Stimulated activated CD8-positive, alpha-beta memory T cell treated with anti-CD3 and anti-CD28 coated beads, Interleukin-2, amount 100 ng/mL, for 1 hour (primary cell): ENCODE data around the gene ARHGAP31.
"Not testable (repeated sequence)": the region's sequence is repeated elsewhere in the genome, so short reads cannot be mapped to it uniquely, and the experiment has no call there.

Experiments used
- DNase-seq, 2 donors: peaks; one replicate each; pipeline ENCODE4 v3.0.0-alpha.2; 2020; ENCODE audit warnings: low read depth in 2 of 2

The ARHGAP31 gene

GRCh38 chr3:119295816-119296726, 1.9 kb downstream of the ARHGAP31 start:
- no peak for DNase-seq

- no peak for DNase-seq
These were observed 2.5 kb downstream of the ARHGAP31 start for GRCh38 chr3:119296727-119297122.

GRCh38 chr3:119297169-119297568, 3.0 kb downstream of the ARHGAP31 start:
- no peak for DNase-seq

GRCh38 chr3:119298565-119298941, 4.4 kb downstream of the ARHGAP31 start:
- no peak for DNase-seq

- no peak for DNase-seq
These were observed 6.8 kb downstream of the ARHGAP31 start for GRCh38 chr3:119300991-119301391.

GRCh38 chr3:119301662-119302061, 7.5 kb downstream of the ARHGAP31 start:
- DNase-seq = no peak

GRCh38 chr3:119302697-119303551, 8.7 kb downstream of the ARHGAP31 start:
- DNase-seq = no peak

- DNase-seq = no peak
These were observed 10.1 kb downstream of the ARHGAP31 start for GRCh38 chr3:119304201-119304713.

- DNase-seq = no peak
These were observed 11.1 kb downstream of the ARHGAP31 start for GRCh38 chr3:119305286-119305685.

GRCh38 chr3:119306378-119306777, 12.2 kb downstream of the ARHGAP31 start:
- DNase-seq = not testable (repeated sequence)

GRCh38 chr3:119308355-119308754, 14.2 kb downstream of the ARHGAP31 start:
- DNase-seq = no peak

- DNase-seq = no peak
These were observed 15.4 kb downstream of the ARHGAP31 start for GRCh38 chr3:119309591-119309990.

- no peak for DNase-seq
These were observed 15.9 kb downstream of the ARHGAP31 start for GRCh38 chr3:119310071-119310470.

GRCh38 chr3:119311081-119311925, 17.1 kb downstream of the ARHGAP31 start:
- DNase-seq = no peak

GRCh38 chr3:119313461-119313860, 19.3 kb downstream of the ARHGAP31 start:
- DNase-seq = no peak

- no peak for DNase-seq
These were observed 20.6 kb downstream of the ARHGAP31 start for GRCh38 chr3:119314821-119315220.

- DNase-seq = no peak
These were observed 21.6 kb downstream of the ARHGAP31 start for GRCh38 chr3:119315600-119316312.

GRCh38 chr3:119316313-119316670, 22.1 kb downstream of the ARHGAP31 start:
- DNase-seq = no peak

- DNase-seq = no peak
These were observed 24.7 kb downstream of the ARHGAP31 start for GRCh38 chr3:119318876-119319275.

GRCh38 chr3:119319311-119319710, 25.1 kb downstream of the ARHGAP31 start:
- DNase-seq = no peak

- not testable (repeated sequence) for DNase-seq
These were observed 26.6 kb downstream of the ARHGAP31 start for GRCh38 chr3:119320785-119321184.
